NCI-H82 treated with DMSO at 0.1 percent for 48 hours (cell line): ENCODE measurements around the gene CLDN6.
A peak's percentile ranks its signal among the peaks of the same experiment; 100 is the strongest.

Experiments
- DNase-seq: peaks from one replicate; lab custom pipeline; 2025; ENCODE audit not compliant: unreplicated experiment; lab: John Stamatoyannopoulos, UW

The CLDN6 gene

GRCh38 chr16:2990891-2991290 is 27.1 kb downstream of the CLDN6 start:
- DNase-seq = no peak

- DNase-seq = no peak
These were observed 29.3 kb downstream of the CLDN6 start for GRCh38 chr16:2988590-2989099.

- no peak for DNase-seq
These were observed 30.1 kb downstream of the CLDN6 start for GRCh38 chr16:2987833-2988232.

DNA sequence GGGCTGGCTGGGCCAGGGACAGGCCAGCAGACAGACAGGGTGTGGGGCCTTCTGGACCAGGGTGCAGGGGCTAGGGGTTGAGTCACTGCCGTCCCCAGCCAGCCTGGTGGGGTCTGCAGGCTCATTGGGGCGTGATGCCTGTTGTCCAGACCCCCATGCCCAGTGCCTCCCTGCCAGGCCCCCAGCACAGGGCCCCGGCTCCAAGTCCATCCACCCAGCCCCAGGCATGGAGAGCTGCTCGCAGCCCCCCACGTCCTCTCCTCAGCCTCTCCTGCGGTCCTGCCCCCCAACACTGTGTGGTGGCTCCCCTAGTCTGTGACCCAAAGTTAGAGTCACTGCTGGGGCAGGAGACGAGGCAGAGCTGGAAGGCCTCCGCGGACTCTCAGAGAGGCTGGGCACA is 30.7 kb downstream of the CLDN6 start:
- DNase-seq = no peak

GRCh38 chr16:2986623-2987188 is 31.3 kb downstream of the CLDN6 start:
- no peak for DNase-seq

GRCh38 chr16:2985893-2986355 is 32.1 kb downstream of the CLDN6 start:
- DNase-seq = no peak

- no peak for DNase-seq
These were observed 32.5 kb downstream of the CLDN6 start for GRCh38 chr16:2985462-2985861.

- peak; percentile 60 for DNase-seq
These were observed 34.3 kb downstream of the CLDN6 start for GRCh38 chr16:2983706-2984136.

GRCh38 chr16:2982402-2982801 is 35.6 kb downstream of the CLDN6 start:
- no peak for DNase-seq

- no peak for DNase-seq
These were observed 36.1 kb downstream of the CLDN6 start for GRCh38 chr16:2981899-2982250.

GRCh38 chr16:2981177-2981898 is 36.6 kb downstream of the CLDN6 start:
- DNase-seq = peak; percentile 93

DNA sequence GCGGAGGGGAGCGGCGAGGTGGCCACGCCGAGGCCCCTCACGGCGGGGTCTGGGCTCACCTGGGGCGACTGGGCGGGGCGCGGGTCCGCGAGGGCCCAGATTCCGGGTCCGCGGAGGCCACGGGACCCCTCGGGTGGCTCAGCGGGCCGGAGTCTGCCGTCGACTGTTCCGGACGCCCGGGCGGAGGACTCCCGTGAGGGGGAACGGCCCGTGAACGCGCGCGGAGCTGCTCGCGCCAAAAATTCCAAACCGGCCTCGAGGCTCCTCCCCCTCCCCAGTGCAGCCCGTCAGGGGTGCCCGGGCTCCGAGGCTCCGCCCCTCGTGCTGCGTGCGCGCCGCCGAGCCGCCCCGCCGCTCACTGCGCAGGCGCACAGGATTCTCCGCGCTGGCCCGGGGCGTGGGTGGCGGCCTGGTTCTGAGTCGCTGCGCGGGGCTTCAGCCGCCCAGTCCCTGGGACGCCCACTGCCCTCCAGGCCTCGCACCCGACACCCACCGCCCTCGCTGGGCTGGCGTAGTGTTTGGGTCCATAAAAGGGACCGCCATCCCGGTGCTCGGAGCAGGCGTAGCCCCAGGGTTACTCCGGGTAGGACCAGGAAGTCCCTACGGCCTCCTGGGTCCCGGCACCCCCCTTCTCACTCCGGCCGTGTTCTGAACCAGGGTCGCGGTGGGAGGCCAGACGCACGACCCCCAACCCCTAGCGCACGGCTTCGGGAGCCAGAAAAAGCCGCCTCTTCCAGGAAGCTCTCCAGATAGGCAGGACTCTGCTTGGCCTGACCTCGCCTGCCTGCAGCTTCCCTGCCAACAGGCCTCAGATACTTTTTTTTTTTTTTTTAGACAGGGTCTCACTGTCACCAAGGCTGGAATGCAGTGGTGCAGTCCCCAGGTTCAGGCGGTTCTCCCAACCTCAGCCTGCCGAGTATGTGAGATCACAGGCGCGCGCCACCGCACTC is 37.5 kb downstream of the CLDN6 start, which contains the start of gene PKMYT1:
TSS of gene PKMYT1 (minus strand) at position 220 of the 950 bp plus-strand sequence. CDS start 789 bp downstream, outside the sequence.
- DNase-seq = peak; percentile 56

GRCh38 chr16:2979669-2980226 is 38.2 kb downstream of the CLDN6 start:
- no peak for DNase-seq

DNA sequence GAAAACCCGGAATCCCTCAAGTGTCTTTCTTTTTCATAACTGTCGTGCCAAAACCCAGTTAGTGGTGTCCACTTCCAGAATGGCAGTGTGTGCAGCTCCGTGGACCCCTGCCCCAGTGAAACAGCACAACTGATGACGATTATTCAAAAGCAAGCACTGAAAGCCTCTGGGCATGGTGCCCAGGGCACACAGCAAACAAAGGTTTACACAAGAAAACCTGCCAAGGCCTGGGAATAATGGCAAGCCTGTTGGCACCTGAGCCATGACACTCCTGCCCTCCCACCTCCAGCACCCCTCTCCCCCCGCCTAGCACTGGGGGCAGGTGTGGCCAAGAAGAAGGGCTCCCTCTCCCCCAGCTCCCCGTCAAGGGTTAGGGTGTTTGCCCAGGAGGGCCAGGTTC is 40.5 kb downstream of the CLDN6 start:
- DNase-seq = no peak

GRCh38 chr16:2976673-2977072 is 41.3 kb downstream of the CLDN6 start:
- DNase-seq = no peak

- DNase-seq = no peak
These were observed 41.8 kb downstream of the CLDN6 start for GRCh38 chr16:2976201-2976600.

- no peak for DNase-seq
These were observed 42.7 kb downstream of the CLDN6 start for GRCh38 chr16:2975161-2975795.

- DNase-seq = no peak
These were observed 43.5 kb downstream of the CLDN6 start for GRCh38 chr16:2974319-2975056.

GRCh38 chr16:2973605-2974318 is 44.2 kb downstream of the CLDN6 start:
- DNase-seq = no peak
